ENCODE data around the gene TMEM107. TPM values are rescaled to one million over a fixed set of nuclear protein-coding genes. Genes with fewer than 3 reads are reported as not detected.

TMEM107 gene
- total RNA-seq, 1 experiment from 2014 or later = 17.2 TPM

DNA sequence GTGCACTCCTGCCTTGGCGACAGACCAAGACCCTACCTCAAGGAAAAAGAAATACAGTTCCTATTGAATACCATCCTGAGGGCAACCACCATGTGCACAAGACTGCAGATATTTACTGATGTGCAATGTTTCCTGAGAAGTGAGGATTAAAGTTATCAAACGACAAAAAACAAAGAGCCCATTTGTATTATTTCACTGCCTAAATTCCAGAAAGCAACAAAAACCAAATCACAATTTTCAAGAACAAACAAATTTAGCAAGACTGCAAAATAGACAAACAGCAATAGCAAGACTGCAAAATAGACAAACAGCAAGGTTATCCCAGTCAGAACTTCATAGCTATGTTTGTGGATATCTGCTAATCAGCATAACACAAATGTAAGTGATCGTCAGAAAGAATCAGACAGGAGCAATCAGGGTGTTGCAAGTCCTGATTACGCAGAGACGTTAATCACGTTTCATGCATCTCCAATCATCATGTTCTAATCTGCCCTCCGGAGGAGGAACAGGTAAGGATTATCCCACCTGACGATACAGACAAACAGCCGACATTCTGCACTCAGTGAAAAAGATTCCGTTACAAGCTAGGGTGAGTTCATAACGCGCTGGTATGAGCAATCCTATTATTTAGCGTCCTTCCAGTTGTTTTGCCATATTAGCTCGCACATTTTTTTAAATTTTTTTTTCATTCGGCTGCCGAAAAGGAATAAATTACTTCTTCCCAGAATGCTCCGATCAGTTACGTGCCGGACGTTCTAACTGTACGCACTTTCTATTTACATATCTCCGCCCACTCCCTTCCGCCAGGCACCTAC lies 2.9 kb downstream of the TMEM107 start (continued):
- TF ChIP-seq SMAD3 (CRISPR knock-in tag; IDR thresholded peaks at IDR 0.05; ENCODE audit: borderline replicate concordance) (peak; percentile 92), ELF4 (CRISPR knock-in tag; IDR thresholded peaks at IDR 0.05; ENCODE audit: low read depth) (0 out of 2 replicates have a peak, but pooled peaks have one; percentile 79), SMAD4 (CRISPR knock-in tag; IDR thresholded peaks at IDR 0.05) (peak; percentile 95), ZNF317 (CRISPR knock-in tag; IDR thresholded peaks at IDR 0.05; ENCODE audit: borderline replicate concordance, low read depth) (0 out of 2 replicates have a peak, but pooled peaks have one; percentile 58), GTF2I (CRISPR knock-in tag; conservative IDR thresholded peaks at IDR 0.05) (no peak), NR3C1 (CRISPR knock-in tag; conservative IDR thresholded peaks at IDR 0.05; ENCODE audit: low read depth) (peak; percentile 92; the same call in 1 of the 2 replicates), GRHL2 (CRISPR knock-in tag; IDR thresholded peaks at IDR 0.05; ENCODE audit: insufficient replicate concordance, severe bottlenecking) (no peak), ZNF219 (CRISPR knock-in tag; IDR thresholded peaks at IDR 0.05; ENCODE audit: borderline replicate concordance) (peak; percentile 95), ERG (CRISPR knock-in tag; IDR thresholded peaks at IDR 0.05) (peak; percentile 99), NFE2L1 (CRISPR knock-in tag; IDR thresholded peaks at IDR 0.05) (peak; percentile 94; the same call in 1 of the 2 replicates), AFF4 (CRISPR knock-in tag; IDR thresholded peaks at IDR 0.05; ENCODE audit: borderline replicate concordance) (peak; percentile 94; the same call in 1 of the 2 replicates), TP53 (CRISPR knock-in tag; IDR thresholded peaks at IDR 0.05) (peak; percentile 94; the same call in 1 of the 2 replicates), ESRRA (CRISPR knock-in tag; IDR thresholded peaks at IDR 0.05; ENCODE audit: borderline replicate concordance) (no peak), ZNF232 (CRISPR knock-in tag; IDR thresholded peaks at IDR 0.05) (peak; percentile 57; the same call in 1 of the 2 replicates), CDX4 (CRISPR knock-in tag; IDR thresholded peaks at IDR 0.05; ENCODE audit: borderline replicate concordance) (peak; percentile 99), CREM (CRISPR knock-in tag; IDR thresholded peaks at IDR 0.05) (peak; percentile 86), E2F4 (CRISPR knock-in tag; IDR thresholded peaks at IDR 0.05; ENCODE audit: borderline replicate concordance, low read depth) (0 out of 2 replicates have a peak, but pooled peaks have one; percentile 53), TEAD1 (CRISPR knock-in tag; IDR thresholded peaks at IDR 0.05) (peak; percentile 96), ZNF263 (CRISPR knock-in tag; IDR thresholded peaks at IDR 0.05; ENCODE audit: low read depth) (peak; percentile 38; the same call in 1 of the 2 replicates), NR1H2 (CRISPR knock-in tag; IDR thresholded peaks at IDR 0.05) (no peak)
- TF ChIP-seq, protein P1, sequence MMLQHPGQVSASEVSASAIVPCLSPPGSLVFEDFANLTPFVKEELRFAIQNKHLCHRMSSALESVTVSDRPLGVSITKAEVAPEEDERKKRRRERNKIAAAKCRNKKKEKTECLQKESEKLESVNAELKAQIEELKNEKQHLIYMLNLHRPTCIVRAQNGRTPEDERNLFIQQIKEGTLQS (CRISPR knock-in tag; conservative IDR thresholded peaks at IDR 0.05) = peak; percentile 85; the same call in 1 of the 2 replicates
- TF ChIP-seq, protein P2, sequence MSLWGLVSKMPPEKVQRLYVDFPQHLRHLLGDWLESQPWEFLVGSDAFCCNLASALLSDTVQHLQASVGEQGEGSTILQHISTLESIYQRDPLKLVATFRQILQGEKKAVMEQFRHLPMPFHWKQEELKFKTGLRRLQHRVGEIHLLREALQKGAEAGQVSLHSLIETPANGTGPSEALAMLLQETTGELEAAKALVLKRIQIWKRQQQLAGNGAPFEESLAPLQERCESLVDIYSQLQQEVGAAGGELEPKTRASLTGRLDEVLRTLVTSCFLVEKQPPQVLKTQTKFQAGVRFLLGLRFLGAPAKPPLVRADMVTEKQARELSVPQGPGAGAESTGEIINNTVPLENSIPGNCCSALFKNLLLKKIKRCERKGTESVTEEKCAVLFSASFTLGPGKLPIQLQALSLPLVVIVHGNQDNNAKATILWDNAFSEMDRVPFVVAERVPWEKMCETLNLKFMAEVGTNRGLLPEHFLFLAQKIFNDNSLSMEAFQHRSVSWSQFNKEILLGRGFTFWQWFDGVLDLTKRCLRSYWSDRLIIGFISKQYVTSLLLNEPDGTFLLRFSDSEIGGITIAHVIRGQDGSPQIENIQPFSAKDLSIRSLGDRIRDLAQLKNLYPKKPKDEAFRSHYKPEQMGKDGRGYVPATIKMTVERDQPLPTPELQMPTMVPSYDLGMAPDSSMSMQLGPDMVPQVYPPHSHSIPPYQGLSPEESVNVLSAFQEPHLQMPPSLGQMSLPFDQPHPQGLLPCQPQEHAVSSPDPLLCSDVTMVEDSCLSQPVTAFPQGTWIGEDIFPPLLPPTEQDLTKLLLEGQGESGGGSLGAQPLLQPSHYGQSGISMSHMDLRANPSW (CRISPR knock-in tag; conservative IDR thresholded peaks at IDR 0.05; ENCODE audit: low read depth) = 0 out of 2 replicates have a peak, but pooled peaks have one; percentile 92
- TF ChIP-seq, protein P3, sequence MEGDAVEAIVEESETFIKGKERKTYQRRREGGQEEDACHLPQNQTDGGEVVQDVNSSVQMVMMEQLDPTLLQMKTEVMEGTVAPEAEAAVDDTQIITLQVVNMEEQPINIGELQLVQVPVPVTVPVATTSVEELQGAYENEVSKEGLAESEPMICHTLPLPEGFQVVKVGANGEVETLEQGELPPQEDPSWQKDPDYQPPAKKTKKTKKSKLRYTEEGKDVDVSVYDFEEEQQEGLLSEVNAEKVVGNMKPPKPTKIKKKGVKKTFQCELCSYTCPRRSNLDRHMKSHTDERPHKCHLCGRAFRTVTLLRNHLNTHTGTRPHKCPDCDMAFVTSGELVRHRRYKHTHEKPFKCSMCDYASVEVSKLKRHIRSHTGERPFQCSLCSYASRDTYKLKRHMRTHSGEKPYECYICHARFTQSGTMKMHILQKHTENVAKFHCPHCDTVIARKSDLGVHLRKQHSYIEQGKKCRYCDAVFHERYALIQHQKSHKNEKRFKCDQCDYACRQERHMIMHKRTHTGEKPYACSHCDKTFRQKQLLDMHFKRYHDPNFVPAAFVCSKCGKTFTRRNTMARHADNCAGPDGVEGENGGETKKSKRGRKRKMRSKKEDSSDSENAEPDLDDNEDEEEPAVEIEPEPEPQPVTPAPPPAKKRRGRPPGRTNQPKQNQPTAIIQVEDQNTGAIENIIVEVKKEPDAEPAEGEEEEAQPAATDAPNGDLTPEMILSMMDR (IDR thresholded peaks at IDR 0.05) = no peak
- TF ChIP-seq, protein P4, sequence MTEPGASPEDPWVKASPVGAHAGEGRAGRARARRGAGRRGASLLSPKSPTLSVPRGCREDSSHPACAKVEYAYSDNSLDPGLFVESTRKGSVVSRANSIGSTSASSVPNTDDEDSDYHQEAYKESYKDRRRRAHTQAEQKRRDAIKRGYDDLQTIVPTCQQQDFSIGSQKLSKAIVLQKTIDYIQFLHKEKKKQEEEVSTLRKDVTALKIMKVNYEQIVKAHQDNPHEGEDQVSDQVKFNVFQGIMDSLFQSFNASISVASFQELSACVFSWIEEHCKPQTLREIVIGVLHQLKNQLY (CRISPR knock-in tag; IDR thresholded peaks at IDR 0.05) = peak; percentile 89; the same call in 1 of the 2 replicates

Data from WTC11 (cell line).